Ovary (tissue), 9 donors: ENCODE measurements around the gene NRXN3. TPM values are rescaled to one million over a fixed set of nuclear protein-coding genes. Genes with fewer than 3 reads are reported as not detected.

Experiments used
- DNase-seq, 5 donors: peaks; one replicate each; pipeline ENCODE4 v3.0.0-alpha.2; 2019 to 2020
- H3K27ac ChIP-seq, 2 donors: fragments of 200-600 bp; one replicate each; pipeline versions ENCODE4 v1.5.1 to v1.8.0; 2019 to 2022
- H3K27me3 ChIP-seq: fragments of 200-600 bp; one replicate; pipeline ENCODE4 v1.8.0; 2022
- H3K36me3 ChIP-seq: fragments of 200-600 bp; sonication (generic); one replicate; pipeline ENCODE4 v1.5.1; 2019
- H3K4me1 ChIP-seq: one replicate; pipeline ENCODE4 v1.8.1; 2013; ENCODE audit warnings: mild to moderate bottlenecking, moderate library complexity; ENCODE audit not compliant: insufficient read depth
- H3K4me3 ChIP-seq: fragments of 200-600 bp; sonication (generic); one replicate; pipeline ENCODE4 v1.5.1; 2017
- H3K9me3 ChIP-seq, 2 donors: fragments of 200-600 bp in 1 of 2; sonication (generic) in 1 of 2; one replicate each; pipeline versions ENCODE4 v1.5.1 to v1.8.1; 2013 to 2019; ENCODE audit warnings: mild to moderate bottlenecking in 1 of 2, moderate library complexity in 1 of 2
- EP300 ChIP-seq: sonication (generic); formaldehyde crosslinking; IDR thresholded peaks from one replicate; pipeline ENCODE4 v1.6.1; 2017; ENCODE audit warnings: antibody characterized with exemption
- POLR2A ChIP-seq: fragments of 450-650 bp; IDR thresholded peaks from one replicate; pipeline ENCODE4 v1.6.1; 2017; ENCODE audit warnings: antibody characterized with exemption, mild to moderate bottlenecking, moderate library complexity
- WGBS, 3 donors: extraction: QIAGEN DNeasy Blood & Tissue Kit in 1 of 3; methylation state at CpG; one replicate each; pipeline versions ENCODE4 v1.1.5 to v1.1.7; 2013 to 2017; 5-methylcytosine and 5-hydroxymethylcytosine counted together
- intact Hi-C, 4 donors: fragments of 100-400 bp; cut with DNase I; formaldehyde crosslinking; loops; one replicate each; pipeline versions ENCODE4 v1.11.0 to v1.15.1; 2022 to 2023
- polyA plus RNA-seq, 2 donors: library from polyadenylated mRNA; stranded (reverse); fragments of 200-250 nt in 1 of 2; fragments of 350-450 nt in 1 of 2; fragmentation: Illumina TruSeq in 1 of 2; extraction: RNeasy Lipid Tissue Mini Kit (QIAGEN cat#74804) in 1 of 2; gene quantifications; one replicate each; pipeline ENCODE4 v1.2.3, GENCODE V29; 2013 to 2014
- total RNA-seq, 7 donors: library from RNA; depleted of rRNA in 2 of 7; stranded (reverse); fragments of >200 nt in 2 of 7; fragmentation: NEBNext Ultra II Directional in 3 of 7; extraction: Animal tissue kit (Norgen Biotek cat#: 25700) in 3 of 7; gene quantifications; one replicate each; pipeline versions ENCODE4 v1.1.0 to v1.2.4, GENCODE V29; 2016 to 2023
- TF ChIP-seq, protein P1 (sequence below), 3 donors: fragments of 450-650 bp in 2 of 3; fragments of 200-600 bp in 1 of 3; IDR thresholded peaks; one replicate each; pipeline versions ENCODE4 v1.5.1 to v1.8.0; 2016 to 2022; ENCODE audit warnings: antibody characterized with exemption in 3 of 3, mild to moderate bottlenecking in 1 of 3
- donor health status: DM: no; HTN: no; CAD: no; lungs with moderate emphysema.
- donor health status: DM: no; HTN: no; CAD: no.
- donor health status: Bipolar disorder and iron deficiency.
- donor health status: DM: yes; HTN: yes; CAD: no.
- donor health status: DM: no; HTN: no; CAD: no.
- donor health status: DM: yes; HTN: yes; CAD: no.

The NRXN3 gene
- total and polyA plus RNA-seq, 9 donors, result 0.28 to 6.2 (median 0.82) TPM

DNA sequence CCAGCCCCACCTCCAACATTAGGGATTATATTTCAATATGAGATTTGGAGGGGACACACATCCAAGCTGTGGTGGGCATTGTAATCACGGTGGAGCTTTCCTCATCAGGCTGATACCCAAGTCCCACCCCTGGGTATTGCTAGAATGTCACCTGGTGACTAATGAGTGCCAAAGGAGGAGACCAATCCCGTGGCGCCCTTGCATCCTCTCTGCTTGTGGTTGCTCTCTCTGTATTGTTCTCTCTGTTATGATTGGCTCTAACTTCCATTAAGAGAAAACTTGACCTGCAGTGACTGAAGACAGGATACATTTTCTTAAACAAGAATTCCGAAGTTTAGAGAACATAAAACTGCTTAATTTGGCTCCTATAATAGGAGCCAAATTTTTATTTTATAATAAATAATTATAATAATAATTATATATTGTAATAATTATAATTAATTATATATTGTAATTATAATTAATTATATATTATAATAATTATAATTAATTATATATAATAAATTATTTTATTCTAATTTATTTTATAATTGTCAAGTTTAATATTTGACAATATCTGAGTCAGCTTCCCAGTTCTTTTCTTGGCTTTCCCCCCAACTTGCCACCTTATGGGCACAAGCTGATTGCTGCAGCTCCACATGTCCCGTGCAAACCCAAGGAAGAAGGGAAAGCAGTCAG, 1621.0 kb downstream of the NRXN3 start:
- intact Hi-C loops, result no loop called here
- H3K4me3 ChIP-seq, result no peak overlapping the region
- H3K27ac ChIP-seq, result no peak overlapping the region
- no peaks in the 10 kb centered on the region for H3K4me1 ChIP-seq
- H3K36me3 ChIP-seq, result no peaks in the 10 kb centered on the region
- no peaks in the 10 kb centered on the region for H3K9me3 ChIP-seq
- no peaks in the 10 kb centered on the region for H3K27me3 ChIP-seq
- no peak for TF ChIP-seq POLR2A
- TF ChIP-seq EP300, result no peak
- TF ChIP-seq, protein P1, sequence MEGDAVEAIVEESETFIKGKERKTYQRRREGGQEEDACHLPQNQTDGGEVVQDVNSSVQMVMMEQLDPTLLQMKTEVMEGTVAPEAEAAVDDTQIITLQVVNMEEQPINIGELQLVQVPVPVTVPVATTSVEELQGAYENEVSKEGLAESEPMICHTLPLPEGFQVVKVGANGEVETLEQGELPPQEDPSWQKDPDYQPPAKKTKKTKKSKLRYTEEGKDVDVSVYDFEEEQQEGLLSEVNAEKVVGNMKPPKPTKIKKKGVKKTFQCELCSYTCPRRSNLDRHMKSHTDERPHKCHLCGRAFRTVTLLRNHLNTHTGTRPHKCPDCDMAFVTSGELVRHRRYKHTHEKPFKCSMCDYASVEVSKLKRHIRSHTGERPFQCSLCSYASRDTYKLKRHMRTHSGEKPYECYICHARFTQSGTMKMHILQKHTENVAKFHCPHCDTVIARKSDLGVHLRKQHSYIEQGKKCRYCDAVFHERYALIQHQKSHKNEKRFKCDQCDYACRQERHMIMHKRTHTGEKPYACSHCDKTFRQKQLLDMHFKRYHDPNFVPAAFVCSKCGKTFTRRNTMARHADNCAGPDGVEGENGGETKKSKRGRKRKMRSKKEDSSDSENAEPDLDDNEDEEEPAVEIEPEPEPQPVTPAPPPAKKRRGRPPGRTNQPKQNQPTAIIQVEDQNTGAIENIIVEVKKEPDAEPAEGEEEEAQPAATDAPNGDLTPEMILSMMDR (IDR thresholded peaks at IDR 0.05), result no peak
- DNase-seq, result no peak
- WGBS, 3 donors, result 78 to 84% (median 82%) methylated on average over 5 of the region's 5 CpGs

DNA sequence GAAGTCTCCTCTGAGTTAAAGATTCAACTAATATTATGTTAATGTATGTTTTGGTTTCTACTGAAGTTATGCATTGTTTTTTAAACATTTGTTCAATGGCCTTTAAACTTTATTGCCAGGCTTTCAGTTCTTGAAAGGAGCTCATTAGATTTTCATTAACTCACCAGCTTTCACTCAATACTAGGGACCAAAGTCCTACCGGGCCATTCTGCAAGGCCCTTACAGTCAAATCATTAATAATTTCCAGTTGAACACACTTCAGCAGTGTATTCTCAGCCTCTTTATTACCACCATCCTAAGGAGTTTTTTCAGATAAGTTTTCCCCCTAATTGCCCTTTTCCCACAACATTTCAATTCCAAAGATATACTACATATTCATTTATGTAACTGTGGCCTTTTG, 1631.9 kb downstream of the NRXN3 start:
- intact Hi-C loops, result no loop called here

DNA sequence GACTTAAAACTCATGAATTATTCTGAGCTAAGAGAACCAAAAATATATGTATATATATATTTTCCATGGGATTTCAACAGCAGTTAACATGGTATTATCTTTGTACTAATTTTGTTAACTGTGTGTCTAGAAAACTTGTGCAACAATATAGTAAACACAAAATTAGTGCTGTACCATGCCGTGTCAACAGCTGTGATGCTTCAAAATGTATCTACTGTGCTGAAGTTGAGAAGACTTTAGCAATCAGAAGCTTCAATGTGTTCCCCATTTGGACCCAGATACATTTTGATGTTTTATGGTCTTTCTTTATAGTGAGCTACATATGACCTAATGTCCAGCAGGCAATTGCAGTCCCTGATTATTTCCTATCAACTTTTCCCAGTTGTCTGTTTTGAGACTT, 1635.5 kb downstream of the NRXN3 start:
- Histone ChIP-seq H3K9me3 (no peaks in the 10 kb centered on the region), H3K27me3 (no peaks in the 10 kb centered on the region), H3K4me3 (no peak overlapping the region), H3K27ac (no peak overlapping the region), H3K4me1 (no peaks in the 10 kb centered on the region), H3K36me3 (no peaks in the 10 kb centered on the region)
- WGBS, 3 donors, result 21 to 36% (median 21%) methylated on average over 1 of the region's 1 CpG
- intact Hi-C loops, result no loop called here
- TF ChIP-seq, protein P1 (IDR thresholded peaks at IDR 0.05), result no peak
- TF ChIP-seq POLR2A (no peak), EP300 (no peak)
- no peak for DNase-seq

More for the DNA sequence above, 1631.9 kb downstream of the NRXN3 start:
- WGBS, 3 donors, result 86 to 90% (median 86%) methylated on average over 1 of the region's 1 CpG
- H3K4me1 ChIP-seq, result no peaks in the 10 kb centered on the region
- TF ChIP-seq, protein P1 (IDR thresholded peaks at IDR 0.05), result no peak
- TF ChIP-seq EP300 (no peak), POLR2A (no peak)
- no peak overlapping the region for H3K4me3 ChIP-seq
- H3K27ac ChIP-seq, result no peak overlapping the region
- H3K9me3 ChIP-seq, result no peaks in the 10 kb centered on the region
- no peak for DNase-seq
- no peaks in the 10 kb centered on the region for H3K36me3 ChIP-seq
- H3K27me3 ChIP-seq, result no peaks in the 10 kb centered on the region

DNA sequence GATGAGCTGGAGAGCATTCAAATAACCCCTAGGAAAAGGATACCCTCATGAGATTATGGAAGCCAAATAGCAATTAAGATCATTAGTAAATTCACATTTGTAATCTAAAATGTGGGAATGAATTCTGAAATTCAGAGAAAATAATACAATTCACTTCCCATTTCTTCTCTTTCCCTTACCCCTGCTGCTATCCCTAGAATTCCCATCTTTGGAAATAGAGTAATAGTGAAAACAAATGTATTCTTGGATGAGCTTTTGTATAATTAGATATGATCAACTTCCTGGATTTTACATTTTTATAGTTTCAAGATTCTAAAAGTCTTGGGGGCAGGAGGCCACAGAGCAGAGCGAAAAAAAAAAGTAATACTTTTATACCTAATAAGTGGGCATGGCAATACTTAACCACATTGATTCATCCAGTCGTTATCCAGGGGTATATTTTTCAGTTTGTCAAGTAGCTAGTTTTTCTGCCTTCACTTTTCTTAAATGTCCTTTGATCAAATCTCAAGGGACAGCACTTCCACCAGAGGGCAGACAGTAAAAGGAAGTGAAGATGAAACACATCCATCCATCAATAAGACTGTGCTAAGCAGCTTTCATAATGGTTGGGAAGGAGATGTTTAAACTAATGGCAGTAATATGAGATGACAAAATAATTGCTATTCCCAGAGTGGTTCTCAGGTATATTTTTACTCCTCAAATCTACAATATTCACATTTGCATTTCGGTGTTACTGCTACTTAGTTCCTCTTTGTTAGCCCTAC, 1639.9 kb downstream of the NRXN3 start:
- no peaks in the 10 kb centered on the region for H3K9me3 ChIP-seq
- H3K4me3 ChIP-seq, result no peak overlapping the region
- H3K4me1 ChIP-seq, result no peaks in the 10 kb centered on the region
- DNase-seq, result no peak
- intact Hi-C loops, result no loop called here
- WGBS, 3 donors, result 70 to 80% (median 76%) methylated on average over 3 of the region's 3 CpGs
- TF ChIP-seq EP300 (no peak), POLR2A (no peak)
- TF ChIP-seq, protein P1 (IDR thresholded peaks at IDR 0.05), result no peak
- no peaks in the 10 kb centered on the region for H3K36me3 ChIP-seq
- H3K27me3 ChIP-seq, result no peaks in the 10 kb centered on the region
- no peak overlapping the region for H3K27ac ChIP-seq
